DND-41 (cell line): ENCODE results near the gene MYO1D.
A peak's percentile ranks its signal among the peaks of the same experiment; 100 is the strongest.

Experiments
- ATAC-seq: fragments of 200-7000 bp; cut with Tn5 transposase; 3 replicates; pipeline ENCODE4 v1.9.1; 2021; ENCODE audit warnings: low read depth; ENCODE audit not compliant: insufficient read depth
- DNase-seq: peaks from one replicate; pipeline ENCODE4 v3.0.0-alpha.2; 2020
- H2AFZ ChIP-seq: 2 replicates; pipeline ENCODE4 v1.6.0; 2012; ENCODE audit warnings: low read depth, low read length
- H3K27ac ChIP-seq: 2 replicates; pipeline ENCODE4 v1.5.1; 2012; ENCODE audit warnings: low read length, inconsistent platforms
- H3K27me3 ChIP-seq: fragments of 200-600 bp; sonication (generic); 2 replicates; pipeline ENCODE4 v1.6.0; 2012; ENCODE audit warnings: low read length, mild to moderate bottlenecking, inconsistent platforms; ENCODE audit not compliant: insufficient read depth, poor library complexity
- H3K36me3 ChIP-seq: 2 replicates; pipeline ENCODE4 v1.5.1; 2012; ENCODE audit warnings: low read length, inconsistent platforms; ENCODE audit not compliant: insufficient read depth
- H3K4me1 ChIP-seq: 2 replicates; pipeline ENCODE4 v1.5.1; 2012; ENCODE audit warnings: mild to moderate bottlenecking, low read length; ENCODE audit not compliant: insufficient read depth
- H3K4me2 ChIP-seq: 2 replicates; pipeline ENCODE4 v1.6.0; 2012; ENCODE audit warnings: mild to moderate bottlenecking, moderate library complexity, low read length, inconsistent platforms; ENCODE audit not compliant: insufficient read depth
- H3K4me3 ChIP-seq, 2 experiments: fragments of 200-600 bp in 1 of 2; shearing (Covaris generic) in 1 of 2; 2 replicates each; pipeline ENCODE4 v1.5.1; 2012 to 2016; ENCODE audit warnings: inconsistent platforms in 2 of 2, low read length in 2 of 2, mild to moderate bottlenecking in 2 of 2, low read depth in 1 of 2, moderate library complexity in 1 of 2
- H3K79me2 ChIP-seq: 2 replicates; pipeline ENCODE4 v1.6.0; 2012; ENCODE audit warnings: low read length, inconsistent platforms; ENCODE audit not compliant: insufficient read depth
- H3K9ac ChIP-seq: 2 replicates; pipeline ENCODE4 v1.6.0; 2012; ENCODE audit warnings: low read depth, mild to moderate bottlenecking, inconsistent platforms, low read length, moderate library complexity
- H3K9me3 ChIP-seq: 2 replicates; pipeline ENCODE4 v1.5.1; 2012; ENCODE audit warnings: low read length, moderate library complexity, mild to moderate bottlenecking, inconsistent platforms; ENCODE audit not compliant: insufficient read depth, severe bottlenecking
- H4K20me1 ChIP-seq: 2 replicates; pipeline ENCODE4 v1.6.0; 2012; ENCODE audit warnings: low read length; ENCODE audit not compliant: insufficient read depth
- CTCF ChIP-seq: IDR thresholded peaks from 2 replicates; pipeline ENCODE4 v1.5.1; 2012; ENCODE audit warnings: borderline replicate concordance, low read length, moderate library complexity, mild to moderate bottlenecking; ENCODE audit not compliant: poor library complexity, severe bottlenecking; ENCODE audit errors: extremely low read depth
- EZH2 ChIP-seq: IDR thresholded peaks from 3 replicates; pipeline ENCODE4 v1.6.1; 2012; ENCODE audit warnings: borderline replicate concordance, low read depth, mild to moderate bottlenecking, moderate library complexity, low read length, inconsistent platforms; ENCODE audit not compliant: severe bottlenecking

MYO1D gene

GRCh38 chr17:32878211-32878610 lies 1.3 kb upstream of the MYO1D start:
- no peak overlapping the region for H3K4me2 ChIP-seq

GRCh38 chr17:32877164-32877764 lies 340 bp upstream of the MYO1D start:
- H3K79me2 ChIP-seq = no peaks in the 10 kb centered on the region
- H3K27me3 ChIP-seq = peaks cover 21% of the 10 kb centered on the region
- no peaks in the 10 kb centered on the region for H4K20me1 ChIP-seq
- ATAC-seq = no peak
- no peak for DNase-seq
- H3K4me1 ChIP-seq = no peaks in the 10 kb centered on the region
- H3K9ac ChIP-seq = no peak overlapping the region
- no peak overlapping the region for H3K27ac ChIP-seq
- no peak overlapping the region for H2AFZ ChIP-seq
- H3K4me3 ChIP-seq = no peak overlapping the region
- H3K9me3 ChIP-seq = no peaks in the 10 kb centered on the region
- no peak for TF ChIP-seq EZH2
- peak; percentile 23 for TF ChIP-seq CTCF
- no peaks in the 10 kb centered on the region for H3K36me3 ChIP-seq
- no peak overlapping the region for H3K4me2 ChIP-seq

More at GRCh38 chr17:32878211-32878610, 1.3 kb upstream of the MYO1D start:
- Histone ChIP-seq H2AFZ (no peak overlapping the region), H3K9ac (no peak overlapping the region), H3K4me3 (no peak overlapping the region), H3K9me3 (no peaks in the 10 kb centered on the region), H3K4me1 (no peaks in the 10 kb centered on the region), H3K79me2 (no peaks in the 10 kb centered on the region), H3K27ac (no peak overlapping the region), H4K20me1 (no peaks in the 10 kb centered on the region), H3K36me3 (no peaks in the 10 kb centered on the region), H3K27me3 (peaks cover 20% of the 10 kb centered on the region)
- ATAC-seq = no peak
- DNase-seq = no peak
- no peak for TF ChIP-seq CTCF
- TF ChIP-seq EZH2 = no peak

GRCh38 chr17:32875923-32876416 lies 954 bp downstream of the MYO1D start:
- DNase-seq (no peak), ATAC-seq (no peak)
- Histone ChIP-seq H3K27ac (no peak overlapping the region), H2AFZ (no peak overlapping the region), H3K36me3 (no peaks in the 10 kb centered on the region), H3K27me3 (peaks cover 14% of the 10 kb centered on the region), H3K9me3 (no peaks in the 10 kb centered on the region), H3K9ac (no peak overlapping the region), H4K20me1 (no peaks in the 10 kb centered on the region), H3K79me2 (no peaks in the 10 kb centered on the region), H3K4me2 (no peak overlapping the region), H3K4me3 (no peak overlapping the region), H3K4me1 (no peaks in the 10 kb centered on the region)
- TF ChIP-seq CTCF (no peak), EZH2 (no peak)
